ENCODE data around the gene POLR1H.

Gene POLR1H

GRCh38 chr6:30042914-30043313, 18.2 kb upstream of the POLR1H start:
- FAIRE-seq, result no peak
- TF ChIP-seq, protein P1, sequence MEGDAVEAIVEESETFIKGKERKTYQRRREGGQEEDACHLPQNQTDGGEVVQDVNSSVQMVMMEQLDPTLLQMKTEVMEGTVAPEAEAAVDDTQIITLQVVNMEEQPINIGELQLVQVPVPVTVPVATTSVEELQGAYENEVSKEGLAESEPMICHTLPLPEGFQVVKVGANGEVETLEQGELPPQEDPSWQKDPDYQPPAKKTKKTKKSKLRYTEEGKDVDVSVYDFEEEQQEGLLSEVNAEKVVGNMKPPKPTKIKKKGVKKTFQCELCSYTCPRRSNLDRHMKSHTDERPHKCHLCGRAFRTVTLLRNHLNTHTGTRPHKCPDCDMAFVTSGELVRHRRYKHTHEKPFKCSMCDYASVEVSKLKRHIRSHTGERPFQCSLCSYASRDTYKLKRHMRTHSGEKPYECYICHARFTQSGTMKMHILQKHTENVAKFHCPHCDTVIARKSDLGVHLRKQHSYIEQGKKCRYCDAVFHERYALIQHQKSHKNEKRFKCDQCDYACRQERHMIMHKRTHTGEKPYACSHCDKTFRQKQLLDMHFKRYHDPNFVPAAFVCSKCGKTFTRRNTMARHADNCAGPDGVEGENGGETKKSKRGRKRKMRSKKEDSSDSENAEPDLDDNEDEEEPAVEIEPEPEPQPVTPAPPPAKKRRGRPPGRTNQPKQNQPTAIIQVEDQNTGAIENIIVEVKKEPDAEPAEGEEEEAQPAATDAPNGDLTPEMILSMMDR (IDR thresholded peaks at IDR 0.05; ENCODE audit: insufficient read depth, missing control alignments), result no peak
- DNase-seq (ENCODE audit: insufficient read length, low spot score), result no peak

DNA sequence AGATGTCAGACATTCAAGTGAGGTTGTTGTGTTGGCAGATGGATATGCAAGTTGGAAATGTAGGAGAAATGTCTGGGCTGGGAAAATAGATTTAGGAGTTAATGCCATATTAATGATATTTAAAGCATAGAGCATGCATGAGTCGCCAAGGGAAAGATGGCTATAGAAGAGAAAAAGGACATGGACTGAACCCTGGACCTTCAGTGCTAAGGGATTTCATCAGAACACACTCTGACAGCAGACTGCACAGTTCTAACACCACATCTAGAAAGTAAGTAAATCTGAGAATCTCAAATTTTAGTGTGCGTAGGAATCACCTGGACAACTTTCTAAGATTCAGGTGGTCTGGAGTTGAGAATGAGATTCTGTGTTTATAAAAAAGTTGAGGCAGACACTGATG, 17.3 kb upstream of the POLR1H start:
- TF ChIP-seq, protein P1 (IDR thresholded peaks at IDR 0.05; ENCODE audit: insufficient read depth, missing control alignments), result no peak
- no peak for FAIRE-seq
- no peak for DNase-seq (ENCODE audit: insufficient read length, low spot score)

DNA sequence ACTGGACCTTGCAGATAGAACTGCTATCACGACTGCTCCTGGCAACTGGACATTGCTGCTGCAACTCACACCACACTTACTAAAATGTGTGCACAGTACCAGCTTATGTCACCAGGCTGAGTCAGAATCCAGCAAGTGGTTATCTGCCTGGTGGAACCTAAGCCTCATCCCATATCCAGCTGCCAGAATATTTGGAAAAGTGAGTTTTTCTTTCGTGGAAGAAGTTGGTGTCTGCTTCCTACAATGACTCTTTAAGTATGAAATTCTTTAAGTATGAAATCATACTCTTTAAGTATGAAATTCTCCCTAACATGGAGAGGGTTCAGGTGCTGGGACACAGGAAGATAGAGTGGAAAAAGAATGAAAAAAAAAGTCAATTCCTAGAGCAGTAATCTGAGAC, 16.4 kb upstream of the POLR1H start:
- TF ChIP-seq, protein P1 (IDR thresholded peaks at IDR 0.05; ENCODE audit: insufficient read depth, missing control alignments), result no peak
- FAIRE-seq (no peak), DNase-seq (ENCODE audit: insufficient read length, low spot score) (no peak)

DNA sequence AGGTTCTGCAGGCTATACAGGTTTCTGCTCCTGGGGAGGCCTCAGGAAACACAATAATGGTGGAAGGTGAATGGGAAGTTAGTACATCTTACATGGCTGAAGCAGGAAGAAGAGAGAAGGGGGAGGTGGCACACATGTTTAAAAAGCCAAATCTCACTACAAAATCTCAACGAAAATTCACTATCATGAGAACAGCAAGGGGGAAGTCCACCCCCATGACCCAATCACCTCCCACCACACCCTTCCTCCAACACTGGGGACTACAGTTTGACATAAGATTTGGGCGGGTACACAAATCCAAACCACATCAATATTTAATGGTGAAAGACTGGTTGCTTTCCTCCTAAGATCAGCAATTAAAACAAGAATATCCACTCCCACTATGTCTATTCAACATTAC, 13.8 kb upstream of the POLR1H start:
- TF ChIP-seq, protein P1 (IDR thresholded peaks at IDR 0.05; ENCODE audit: insufficient read depth, missing control alignments), result no peak
- FAIRE-seq, result no peak

GRCh38 chr6:30053682-30054081, 7.4 kb upstream of the POLR1H start:
- DNase-seq (ENCODE audit: insufficient read length, low spot score) (no peak), FAIRE-seq (no peak)
- TF ChIP-seq, protein P1 (IDR thresholded peaks at IDR 0.05; ENCODE audit: insufficient read depth, missing control alignments), result no peak

More for the DNA sequence above, 13.8 kb upstream of the POLR1H start:
- DNase-seq (ENCODE audit: insufficient read length, low spot score), result no peak

DNA sequence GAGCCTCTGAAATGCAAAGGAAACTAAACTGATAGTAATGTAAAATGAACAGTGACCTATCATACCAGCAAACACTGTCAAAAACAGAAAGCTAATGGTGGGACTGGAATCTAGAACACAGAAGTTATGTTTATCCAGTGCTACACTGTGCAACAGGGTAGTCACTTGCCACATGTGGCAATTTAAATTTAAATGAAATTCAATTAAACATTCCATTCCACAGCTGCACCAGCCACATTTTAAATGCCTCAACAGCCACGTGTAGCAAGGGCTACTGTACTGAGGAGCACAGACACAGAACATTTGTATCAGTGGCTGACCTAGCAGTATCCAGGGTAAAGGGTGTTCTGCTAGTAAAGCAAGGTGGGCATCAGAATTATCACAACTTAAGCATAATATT, 5.6 kb upstream of the POLR1H start:
- DNase-seq (ENCODE audit: insufficient read length, low spot score), result no peak
- TF ChIP-seq, protein P1 (IDR thresholded peaks at IDR 0.05; ENCODE audit: insufficient read depth, missing control alignments), result no peak
- FAIRE-seq, result no peak

DNA sequence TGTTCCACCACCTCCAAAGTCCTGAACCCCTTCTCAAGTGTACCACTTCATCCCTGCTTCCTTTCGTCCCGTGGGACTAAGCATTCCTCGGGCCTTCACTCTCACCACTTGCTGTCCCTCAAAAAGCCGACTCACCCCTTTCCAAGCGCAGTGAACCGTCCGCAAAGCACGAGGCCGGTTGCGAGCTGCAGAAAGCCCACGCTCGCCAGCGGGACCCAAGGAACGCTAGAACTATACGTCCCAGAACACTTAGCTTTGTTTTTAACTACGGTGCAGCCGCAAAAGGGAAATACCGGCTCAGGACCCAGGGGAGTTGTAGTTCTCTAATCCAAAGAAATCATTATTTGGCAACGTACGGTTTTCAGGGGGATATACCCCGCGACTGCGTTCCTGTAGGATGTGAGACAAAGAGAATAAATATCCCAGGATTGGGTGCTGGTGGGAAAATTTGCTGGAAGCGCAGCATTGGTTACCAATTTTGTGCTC, 416 bp upstream of the POLR1H start:
- FAIRE-seq (no peak), DNase-seq (ENCODE audit: insufficient read length, low spot score) (no peak)
- TF ChIP-seq, protein P1 (IDR thresholded peaks at IDR 0.05; ENCODE audit: insufficient read depth, missing control alignments), result no peak

All from D721Med (cell line).